ENCODE data around the gene SLC13A4. TPM values are rescaled to one million over a fixed set of nuclear protein-coding genes. Genes with fewer than 3 reads are reported as not detected.
"Not testable (repeated sequence)": the region's sequence is repeated elsewhere in the genome, so short reads cannot be mapped to it uniquely, and the experiment has no call there.

SLC13A4 gene
- total RNA-seq, 4 donors from 2014 or later, result not detected

DNA sequence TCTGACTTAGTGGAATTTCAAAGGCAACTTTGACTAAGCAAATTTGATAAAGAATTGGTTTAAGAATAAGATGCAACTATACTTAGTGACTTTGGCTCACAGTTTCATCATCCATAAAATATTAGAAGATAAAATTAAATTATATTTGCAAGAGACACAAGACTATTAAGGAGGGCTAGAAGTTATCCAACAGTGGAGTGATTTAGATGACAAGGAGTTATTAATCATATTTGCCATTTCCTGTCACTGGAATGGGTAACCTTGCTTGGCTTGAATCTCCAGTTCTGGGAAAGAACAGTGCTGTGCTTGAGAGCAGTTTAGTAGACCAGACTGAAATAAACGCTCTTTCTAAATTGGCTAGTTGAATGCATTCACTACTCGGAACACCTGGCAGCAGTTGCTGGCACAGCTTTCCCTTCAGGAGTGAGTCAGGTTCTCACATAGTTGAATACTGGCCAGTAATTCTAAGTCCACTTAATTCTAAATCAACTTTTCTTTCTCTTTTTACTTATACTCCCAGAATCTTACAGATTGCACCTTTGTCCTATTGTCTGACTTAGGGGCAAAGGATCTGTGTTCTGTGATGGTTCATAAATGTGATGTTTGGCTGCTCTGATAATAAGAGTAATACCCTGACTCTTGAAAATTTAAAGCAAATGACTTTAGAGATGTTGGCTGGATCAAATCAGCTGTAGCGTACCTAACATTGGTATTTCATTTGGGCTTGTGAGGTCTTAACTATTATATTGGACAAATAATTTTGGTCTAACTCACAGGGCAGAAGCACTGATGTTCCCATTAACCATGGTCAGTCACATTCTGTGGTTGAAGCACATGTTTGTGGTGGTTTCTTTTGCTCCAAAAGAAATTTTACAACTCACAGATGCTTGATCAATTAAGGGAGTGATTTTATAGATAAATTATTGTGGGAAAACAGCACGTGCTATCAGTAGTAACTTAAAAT, 49.1 kb downstream of the SLC13A4 start:
- Histone ChIP-seq H3K4me1 (no peaks in the 10 kb centered on the region), H3K9me3 (no peaks in the 10 kb centered on the region), H3K36me3 (peaks cover 0 to 13% (median 0%) of the 10 kb centered on the region in 3 donors), H3K27me3 (no peaks in the 10 kb centered on the region), H3K27ac (no peak overlapping the region), H3K4me3 (no peak overlapping the region)
- TF ChIP-seq CTCF (IDR thresholded peaks at IDR 0.05) (no peak), POLR2A (IDR thresholded peaks at IDR 0.05) (no peak)
- DNase-seq, result no peak

DNA sequence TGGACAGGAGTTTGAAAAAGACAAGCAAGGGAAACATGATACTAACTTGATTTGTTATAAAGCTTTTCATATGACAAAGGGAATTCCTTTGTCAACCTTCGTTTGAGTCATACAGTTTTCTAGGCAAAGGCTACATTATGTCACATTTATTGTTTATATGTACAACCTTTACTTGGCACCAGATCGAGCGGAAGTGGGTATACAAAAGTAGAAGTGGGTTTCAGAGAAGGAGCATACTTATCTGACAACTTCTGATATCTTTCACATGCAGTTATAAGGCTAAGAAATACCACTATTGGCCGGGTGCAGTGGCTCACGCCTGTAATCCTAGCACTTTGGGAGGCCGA, 54.7 kb downstream of the SLC13A4 start:
- H3K9me3 ChIP-seq, result no peaks in the 10 kb centered on the region
- H3K27me3 ChIP-seq, result no peaks in the 10 kb centered on the region
- H3K36me3 ChIP-seq, result peaks cover 0 to 10% (median 0%) of the 10 kb centered on the region in 3 donors
- no peak overlapping the region for H3K4me3 ChIP-seq
- no peaks in the 10 kb centered on the region for H3K4me1 ChIP-seq
- no peak for DNase-seq
- TF ChIP-seq POLR2A (IDR thresholded peaks at IDR 0.05), result no peak
- no peak for TF ChIP-seq CTCF (IDR thresholded peaks at IDR 0.05)
- H3K27ac ChIP-seq, result no peak overlapping the region

DNA sequence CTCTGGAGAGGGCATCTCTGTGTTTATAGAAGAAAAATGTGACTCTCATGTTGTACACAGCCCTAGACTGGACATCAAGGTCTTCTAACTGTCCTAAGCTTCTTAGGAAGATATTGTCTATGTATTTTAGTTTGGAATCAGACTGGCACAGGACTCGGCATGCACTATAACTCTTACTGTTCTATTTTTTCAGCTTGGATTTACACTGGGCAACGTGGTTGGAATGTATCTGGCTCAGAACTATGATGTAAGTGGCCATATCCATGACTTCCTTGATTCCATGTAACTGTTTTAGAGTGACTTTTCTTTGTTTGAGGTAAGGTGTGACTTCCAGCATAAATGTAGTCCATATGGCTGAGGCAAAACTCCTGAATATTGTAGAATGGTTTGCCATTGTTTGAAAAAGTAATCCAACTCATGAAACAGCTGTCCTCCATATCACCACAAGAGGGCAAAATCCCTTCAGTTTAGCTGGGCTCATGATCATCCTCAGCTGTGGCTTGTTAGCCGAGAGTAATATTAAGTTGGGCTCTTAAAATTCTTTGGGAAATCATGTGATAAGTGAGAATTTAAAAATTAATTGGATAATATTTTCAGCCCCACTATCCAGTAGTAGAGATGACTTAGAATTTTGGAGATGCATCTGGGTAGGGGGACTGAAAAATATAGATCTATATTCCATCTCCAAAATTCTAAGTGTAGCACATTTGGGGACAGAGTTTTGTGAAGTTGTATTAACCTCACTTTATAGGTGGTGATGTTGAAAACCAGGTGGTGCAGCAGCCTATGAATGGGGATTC, 55.2 kb downstream of the SLC13A4 start:
- H3K4me1 ChIP-seq, result no peaks in the 10 kb centered on the region
- TF ChIP-seq POLR2A (IDR thresholded peaks at IDR 0.05), result no peak
- TF ChIP-seq CTCF (IDR thresholded peaks at IDR 0.05), result peak; percentile 13 to 67 (median 60)

GRCh38 chr7:135670179-135670578, 57.8 kb downstream of the SLC13A4 start:
- H3K27me3 ChIP-seq, result no peaks in the 10 kb centered on the region
- TF ChIP-seq CTCF (IDR thresholded peaks at IDR 0.05) (no peak), POLR2A (IDR thresholded peaks at IDR 0.05) (no peak)
- no peak overlapping the region for H3K4me3 ChIP-seq
- H3K36me3 ChIP-seq, result peaks cover 0 to 10% (median 0%) of the 10 kb centered on the region in 3 donors
- H3K27ac ChIP-seq, result no peak overlapping the region
- no peaks in the 10 kb centered on the region for H3K9me3 ChIP-seq
- no peaks in the 10 kb centered on the region for H3K4me1 ChIP-seq
- no peak for DNase-seq

More for the DNA sequence above, 55.2 kb downstream of the SLC13A4 start:
- H3K4me3 ChIP-seq, result no peak overlapping the region
- no peaks in the 10 kb centered on the region for H3K27me3 ChIP-seq
- peaks cover 0 to 10% (median 0%) of the 10 kb centered on the region in 3 donors for H3K36me3 ChIP-seq
- no peak for DNase-seq
- no peaks in the 10 kb centered on the region for H3K9me3 ChIP-seq
- H3K27ac ChIP-seq, result no peak overlapping the region

GRCh38 chr7:135669774-135670173, 58.2 kb downstream of the SLC13A4 start:
- Histone ChIP-seq H3K27me3 (no peaks in the 10 kb centered on the region), H3K4me3 (no peak overlapping the region), H3K36me3 (peaks cover 0 to 9% (median 0%) of the 10 kb centered on the region in 3 donors), H3K27ac (no peak overlapping the region), H3K9me3 (no peaks in the 10 kb centered on the region), H3K4me1 (no peaks in the 10 kb centered on the region)
- TF ChIP-seq CTCF (IDR thresholded peaks at IDR 0.05) (no peak), POLR2A (IDR thresholded peaks at IDR 0.05) (no peak)
- DNase-seq, result no peak

- not testable (repeated sequence) for DNase-seq, H3K27ac ChIP-seq, H3K9me3 ChIP-seq, H3K36me3 ChIP-seq, H3K4me1 ChIP-seq, H3K4me3 ChIP-seq, H3K27me3 ChIP-seq
These were observed 59.1 kb downstream of the SLC13A4 start for GRCh38 chr7:135668852-135669395.

- H3K4me3 ChIP-seq, H3K4me1 ChIP-seq, H3K27me3 ChIP-seq, DNase-seq, H3K27ac ChIP-seq, H3K36me3 ChIP-seq, H3K9me3 ChIP-seq: not testable (repeated sequence)
These were observed 60.4 kb downstream of the SLC13A4 start for GRCh38 chr7:135667626-135668025.
